ENCODE measurements around the gene ZNF74.

DNA sequence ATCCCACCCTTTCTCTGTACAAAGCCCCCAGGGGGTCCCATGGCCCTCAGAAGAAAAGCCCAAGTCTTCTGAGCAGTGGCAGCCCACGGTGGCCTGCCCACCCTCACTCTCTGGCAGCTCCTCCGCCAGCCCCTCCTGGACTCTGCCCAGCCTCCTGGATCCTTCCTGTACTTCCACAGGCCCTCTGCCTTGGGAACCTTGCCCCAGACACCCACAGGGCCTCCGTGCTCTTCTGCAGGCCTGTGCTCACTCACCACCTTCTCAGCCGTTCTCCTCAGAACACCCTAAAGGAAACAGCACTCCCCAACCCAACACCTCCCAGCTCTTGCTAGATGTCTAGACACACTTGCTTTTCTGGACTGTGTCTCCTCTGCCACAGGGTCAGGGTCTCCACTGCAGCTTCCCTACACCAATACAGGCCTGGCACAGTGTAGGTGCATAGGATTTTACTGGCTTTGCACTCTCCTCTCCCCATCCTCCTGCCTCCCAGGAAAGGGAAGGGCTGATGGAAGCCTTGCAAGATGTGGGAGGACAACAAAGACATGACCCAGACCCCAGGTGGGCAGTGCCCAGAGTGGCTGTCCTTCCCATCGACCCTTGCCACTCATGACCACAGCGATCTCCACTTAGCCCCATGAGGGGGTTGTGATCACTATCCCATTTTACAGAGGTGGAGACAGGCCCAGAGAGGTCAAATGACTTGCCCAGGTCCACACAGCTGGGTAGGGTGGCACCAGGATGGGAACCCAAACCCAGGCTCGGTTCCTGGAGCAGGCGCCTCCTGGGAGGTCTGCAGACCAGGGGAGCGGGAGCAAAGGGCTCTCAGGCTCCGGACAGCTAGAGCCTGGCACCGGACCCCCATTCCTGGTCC lies 41.7 kb downstream of the ZNF74 start:
- TF ChIP-seq, protein P1, sequence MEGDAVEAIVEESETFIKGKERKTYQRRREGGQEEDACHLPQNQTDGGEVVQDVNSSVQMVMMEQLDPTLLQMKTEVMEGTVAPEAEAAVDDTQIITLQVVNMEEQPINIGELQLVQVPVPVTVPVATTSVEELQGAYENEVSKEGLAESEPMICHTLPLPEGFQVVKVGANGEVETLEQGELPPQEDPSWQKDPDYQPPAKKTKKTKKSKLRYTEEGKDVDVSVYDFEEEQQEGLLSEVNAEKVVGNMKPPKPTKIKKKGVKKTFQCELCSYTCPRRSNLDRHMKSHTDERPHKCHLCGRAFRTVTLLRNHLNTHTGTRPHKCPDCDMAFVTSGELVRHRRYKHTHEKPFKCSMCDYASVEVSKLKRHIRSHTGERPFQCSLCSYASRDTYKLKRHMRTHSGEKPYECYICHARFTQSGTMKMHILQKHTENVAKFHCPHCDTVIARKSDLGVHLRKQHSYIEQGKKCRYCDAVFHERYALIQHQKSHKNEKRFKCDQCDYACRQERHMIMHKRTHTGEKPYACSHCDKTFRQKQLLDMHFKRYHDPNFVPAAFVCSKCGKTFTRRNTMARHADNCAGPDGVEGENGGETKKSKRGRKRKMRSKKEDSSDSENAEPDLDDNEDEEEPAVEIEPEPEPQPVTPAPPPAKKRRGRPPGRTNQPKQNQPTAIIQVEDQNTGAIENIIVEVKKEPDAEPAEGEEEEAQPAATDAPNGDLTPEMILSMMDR (IDR thresholded peaks at IDR 0.05) = no peak
- no peak for TF ChIP-seq EZH2 (IDR thresholded peaks at IDR 0.05; ENCODE audit: borderline replicate concordance, insufficient read depth, low read depth, low read length, poor library complexity, severe bottlenecking)

All from B cell (primary cell).